HG02973 (cell line): ENCODE measurements around the gene NAIP.
A peak's percentile ranks its signal among the peaks of the same experiment; 100 is the strongest.
"Not testable (repeated sequence)": the region's sequence is repeated elsewhere in the genome, so short reads cannot be mapped to it uniquely, and the experiment has no call there.

ENCODE experiments used
- ATAC-seq: cut with Tn5 transposase; IDR thresholded peaks from one replicate; pipeline ENCODE4 v1.9.1; 2021; ENCODE audit warnings: moderate library complexity; ENCODE audit not compliant: unreplicated experiment

NAIP gene

DNA sequence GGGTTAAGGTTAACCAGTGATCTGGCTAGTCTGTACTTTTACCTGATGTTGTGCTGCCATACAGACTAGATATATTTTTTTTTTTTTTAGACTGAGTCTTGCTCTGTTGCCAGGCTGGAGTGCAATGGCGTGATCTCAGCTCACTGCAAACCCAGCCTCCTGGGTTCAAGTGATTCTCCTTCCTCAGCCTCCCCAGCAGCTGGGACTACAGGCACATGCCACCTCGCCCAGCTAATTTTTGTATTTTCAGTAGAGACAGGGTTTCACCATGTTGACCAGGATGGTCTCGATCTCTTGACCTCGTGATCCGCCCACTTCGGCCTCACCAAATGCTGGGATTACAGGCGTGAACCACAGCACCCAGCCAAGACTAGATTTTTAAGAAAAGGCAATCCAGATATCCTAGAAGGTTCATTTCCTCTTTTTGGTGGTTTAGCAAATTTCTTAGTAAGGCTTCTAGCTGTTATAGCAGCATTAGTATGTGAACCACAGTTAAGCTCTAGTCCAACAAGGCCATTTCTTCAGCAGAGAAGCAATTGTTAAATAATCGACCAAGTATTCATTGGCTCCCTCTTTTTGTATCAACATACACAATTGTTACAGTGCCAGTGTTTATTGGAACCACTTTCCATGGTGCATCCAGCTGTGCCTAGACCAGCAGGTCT, at the start of gene NAIP:
Gene NAIP (minus strand): TSS at position 51 of the 665 bp plus-strand sequence. CDS start 12,424 bp downstream, outside the sequence.
- ATAC-seq, result not testable (repeated sequence)

DNA sequence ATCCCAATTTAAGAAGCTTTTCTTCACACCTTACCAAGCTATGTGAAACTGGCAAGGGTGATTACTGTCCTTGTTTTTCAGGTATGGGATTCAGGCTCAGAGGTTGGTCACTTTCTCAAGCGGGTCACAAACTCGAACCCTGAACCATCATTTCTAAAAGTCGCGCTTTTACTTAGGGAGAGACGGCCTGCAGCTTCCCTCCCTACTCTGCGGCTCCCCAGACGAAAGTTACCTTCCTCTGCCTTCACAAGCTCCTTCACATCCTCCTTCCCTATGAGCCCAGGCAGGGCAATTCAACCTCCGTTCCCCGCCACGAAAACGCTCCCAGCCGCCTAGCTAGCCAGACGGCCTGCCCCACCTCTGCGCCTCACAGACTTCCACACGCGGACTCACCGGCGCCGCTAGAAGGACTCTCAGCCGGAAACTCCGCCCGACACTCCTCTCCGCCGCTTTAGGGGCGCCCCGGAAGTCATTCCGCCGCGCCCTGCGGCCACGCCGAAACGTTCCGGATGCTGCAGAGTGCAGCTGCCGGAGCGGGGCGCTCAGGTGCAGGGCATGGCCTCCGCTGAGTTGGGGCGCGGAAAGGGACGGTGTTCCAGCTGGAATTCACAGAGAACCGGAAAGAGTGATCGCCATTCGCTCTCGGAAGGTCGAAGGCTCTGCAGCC, 42.3 kb upstream of the NAIP start, which contains the start of gene GTF2H2:
Gene GTF2H2 (minus strand): TSS at position 415 of the 667 bp plus-strand sequence. CDS start 4,913 bp downstream, outside the sequence.
- peak; percentile 97 for ATAC-seq

DNA sequence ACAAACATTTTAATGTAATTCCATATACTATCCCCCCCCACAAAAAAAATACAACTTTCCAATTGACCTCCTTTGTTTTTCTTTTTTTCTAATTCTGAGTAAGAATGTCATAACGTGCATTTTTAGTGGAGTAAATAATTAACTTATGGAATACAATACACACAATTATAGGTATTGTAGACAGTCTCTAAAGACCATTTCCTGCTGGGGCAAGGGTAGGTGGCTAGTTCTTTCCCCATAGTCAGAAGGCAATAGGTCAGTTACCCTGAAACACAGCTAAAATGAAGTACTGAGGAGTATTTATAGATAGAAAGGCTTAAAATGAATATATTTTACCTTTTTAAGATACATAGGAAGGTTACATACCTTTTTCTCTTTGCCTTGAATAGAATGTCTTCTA, 36.2 kb upstream of the NAIP start:
- not testable (repeated sequence) for ATAC-seq

DNA sequence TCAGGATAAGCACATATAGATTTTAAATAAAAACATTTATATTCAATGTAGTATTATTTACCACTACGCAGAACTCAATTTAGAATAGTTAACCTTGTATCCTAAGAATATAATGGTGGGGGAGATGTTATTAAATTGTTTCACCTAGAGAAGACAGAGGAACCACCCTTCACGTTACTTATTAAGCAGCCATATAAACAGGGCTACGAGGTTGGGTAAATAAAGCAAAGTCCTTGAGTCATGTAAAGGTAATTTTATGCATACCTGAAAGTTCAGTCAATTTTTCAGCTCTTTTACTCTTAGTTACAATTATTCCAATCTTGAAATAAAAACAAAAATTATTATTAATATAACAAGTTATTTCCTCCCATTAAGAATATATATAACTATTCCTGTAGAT, 34.3 kb upstream of the NAIP start:
- not testable (repeated sequence) for ATAC-seq

- not testable (repeated sequence) for ATAC-seq
These were observed 19.7 kb upstream of the NAIP start for GRCh38 chr5:71044808-71045207.

DNA sequence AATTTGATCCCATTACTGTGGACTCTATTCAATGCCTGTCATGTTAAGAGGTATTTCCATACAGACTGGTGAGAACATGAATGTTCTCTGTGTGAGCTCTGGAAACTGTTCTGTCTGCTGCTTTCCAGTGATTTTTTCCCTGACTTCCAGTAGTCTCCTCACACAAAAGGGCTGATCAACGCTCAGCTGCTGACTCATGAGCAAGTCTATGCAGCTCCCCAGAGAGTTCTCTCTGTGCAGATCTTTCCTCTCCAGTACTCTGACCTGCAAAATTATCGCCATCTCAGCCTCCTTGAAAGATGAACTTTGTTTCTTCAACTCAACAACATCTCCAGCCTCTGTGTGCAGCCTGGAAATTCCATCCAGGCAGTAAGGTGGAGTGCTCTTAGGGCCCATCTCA, 19.0 kb upstream of the NAIP start:
- not testable (repeated sequence) for ATAC-seq

DNA sequence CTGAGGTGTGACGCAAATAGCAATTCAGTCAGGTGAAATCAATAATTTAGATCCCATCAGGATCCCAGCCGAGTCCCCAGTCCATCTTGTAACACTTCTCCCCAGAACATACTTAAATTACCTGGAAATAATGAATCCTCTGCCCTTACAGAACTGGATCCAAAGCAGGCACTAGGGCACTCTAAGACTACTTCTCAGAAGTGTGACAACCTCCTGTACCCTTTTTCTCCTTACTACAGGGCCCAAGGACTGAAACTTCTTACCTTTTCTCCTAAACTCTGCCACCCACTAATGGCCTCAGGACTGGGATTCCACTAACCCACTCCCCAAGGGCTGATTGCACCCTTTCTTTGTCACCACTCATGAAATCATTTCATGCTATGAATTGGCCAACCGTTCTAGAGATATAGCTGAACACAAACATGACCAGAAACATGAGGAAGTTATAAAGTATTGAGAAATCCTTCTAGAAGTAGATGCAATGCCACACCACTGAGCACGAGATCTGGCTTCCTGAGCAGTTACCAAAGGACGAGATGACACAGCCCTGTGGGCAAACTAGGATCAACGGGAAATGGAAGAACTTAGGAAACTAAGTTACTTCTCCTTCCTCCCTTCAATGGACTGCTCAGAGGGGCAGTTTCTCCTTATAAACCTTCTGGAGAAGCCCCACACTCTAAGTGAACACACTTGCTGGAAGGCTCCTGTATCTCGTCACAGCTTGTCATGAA, 6.1 kb upstream of the NAIP start:
- ATAC-seq, result not testable (repeated sequence)

- not testable (repeated sequence) for ATAC-seq
These were observed 4.5 kb downstream of the NAIP start for GRCh38 chr5:71020643-71021042.

DNA sequence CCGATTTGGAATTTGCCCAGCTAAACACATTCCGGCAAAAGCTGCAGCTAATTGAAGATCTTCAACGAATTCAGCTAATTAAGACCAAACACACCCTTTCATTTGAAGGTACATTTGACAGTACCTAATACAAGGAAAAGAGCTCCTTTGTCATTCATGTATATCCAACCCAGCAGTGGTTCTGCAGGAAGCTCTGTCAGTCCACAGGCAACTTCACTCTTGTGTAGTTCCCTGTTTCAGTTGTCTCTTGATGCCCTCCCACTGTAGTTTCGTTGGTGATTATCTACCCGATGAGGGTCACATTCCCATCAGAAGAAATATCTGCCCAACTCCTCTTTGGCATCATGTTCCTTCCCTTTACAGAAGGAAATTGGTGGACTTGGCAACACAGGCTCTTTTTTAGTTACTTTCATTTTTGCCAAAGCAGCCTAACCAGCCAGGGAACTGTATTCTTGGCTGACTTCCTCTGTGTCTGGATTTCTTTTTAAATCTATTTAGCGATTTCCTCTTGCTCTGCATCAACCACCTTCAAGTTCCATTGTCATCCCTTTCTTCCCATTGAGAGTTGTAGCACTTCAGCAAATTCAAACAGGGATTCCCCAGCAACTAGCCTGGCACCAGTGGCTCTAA, 6.6 kb downstream of the NAIP start:
- ATAC-seq, result not testable (repeated sequence)

- no peak for ATAC-seq
These were observed 11.0 kb downstream of the NAIP start for GRCh38 chr5:71014176-71014575.

GRCh38 chr5:71013575-71013974, 11.6 kb downstream of the NAIP start:
- no peak for ATAC-seq

- no peak for ATAC-seq
These were observed 13.8 kb downstream of the NAIP start for GRCh38 chr5:71011194-71011792.

GRCh38 chr5:71006983-71007382, 18.2 kb downstream of the NAIP start:
- ATAC-seq, result not testable (repeated sequence)

GRCh38 chr5:70984882-70985281, 40.3 kb downstream of the NAIP start:
- not testable (repeated sequence) for ATAC-seq

GRCh38 chr5:70967220-70967619, 57.9 kb downstream of the NAIP start:
- ATAC-seq, result not testable (repeated sequence)

GRCh38 chr5:70964531-70964930, 60.6 kb downstream of the NAIP start:
- not testable (repeated sequence) for ATAC-seq

DNA sequence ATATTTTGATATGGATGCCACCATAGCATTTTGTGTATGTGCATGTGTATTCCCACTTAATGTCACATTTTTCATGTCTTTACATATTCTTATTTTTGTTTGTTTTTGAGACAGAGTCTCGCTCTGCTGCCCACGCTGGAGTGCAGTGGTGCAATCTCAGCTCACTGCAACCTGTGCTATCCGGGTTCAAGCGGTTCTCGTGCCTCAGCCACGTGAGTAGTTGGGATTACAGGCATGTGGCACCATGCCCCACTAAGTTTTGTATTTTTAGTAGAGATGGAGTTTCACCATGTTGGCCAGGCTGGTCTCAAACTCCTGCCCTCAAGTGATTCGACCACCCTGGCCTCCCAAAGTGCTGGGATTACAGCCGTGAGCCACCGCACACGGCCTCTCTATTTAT, 72.1 kb downstream of the NAIP start:
- ATAC-seq, result not testable (repeated sequence)

GRCh38 chr5:70932560-70932959, 92.6 kb downstream of the NAIP start:
- ATAC-seq, result not testable (repeated sequence)

GRCh38 chr5:70931709-70932368, 93.3 kb downstream of the NAIP start:
- ATAC-seq, result not testable (repeated sequence)

GRCh38 chr5:70925211-70925562, 100.0 kb downstream of the NAIP start:
- peak; percentile 27 for ATAC-seq
